H1 (cell line): Measurements from ENCODE around the gene CTSH. TPM values are rescaled to one million over a fixed set of nuclear protein-coding genes. Genes with fewer than 3 reads are reported as not detected.

ENCODE experiments used
- CTCF ChIA-PET: fragments of 300-600 bp; sonication (Branson Sonifier 250); formaldehyde crosslinking; loops from one replicate; lab custom pipeline; 2021; ENCODE audit not compliant: partially characterized antibody; lab: Charles Lee
- POLR2A ChIA-PET: fragments of 300-600 bp; sonication (Branson Sonifier 250); formaldehyde crosslinking; loops from one replicate; lab custom pipeline; 2021; ENCODE audit warnings: inconsistent platforms; ENCODE audit not compliant: partially characterized antibody; lab: Charles Lee
- DNase-seq, 2 experiments: peaks; one replicate each; pipeline versions ENCODE4 v3.0.0 to v3.0.0-alpha.2; 2010 to 2022; ENCODE audit warnings: low spot score in 2 of 2, low read depth in 1 of 2, mixed read lengths in 1 of 2
- FAIRE-seq: peaks from 2 replicates; lab custom pipeline; 2011; peaks lifted over from hg19 to GRCh38; lab: Jason Lieb, UNC
- H2AFZ ChIP-seq: 2 replicates; pipeline ENCODE4 v1.8.1; 2012; ENCODE audit warnings: low read length, inconsistent platforms
- H2AK5ac ChIP-seq: 2 replicates; pipeline ENCODE4 v1.6.1; 2013; ENCODE audit warnings: low read depth, low read length
- H2BK120ac ChIP-seq: replicated peaks from 2 replicates; pipeline ENCODE3; 2013; ENCODE audit warnings: low read depth, low read length, inconsistent platforms
- H2BK12ac ChIP-seq: 2 replicates; pipeline ENCODE4 v1.6.1; 2013; ENCODE audit warnings: low read depth, low read length
- H2BK15ac ChIP-seq: 2 replicates; pipeline ENCODE4 v1.6.1; 2013; ENCODE audit warnings: low read length
- H2BK20ac ChIP-seq: 2 replicates; pipeline ENCODE4 v1.6.1; 2013; ENCODE audit warnings: low read length
- H2BK5ac ChIP-seq: 2 replicates; pipeline ENCODE4 v1.6.1; 2013; ENCODE audit warnings: low read depth, low read length
- H3K14ac ChIP-seq: 2 replicates; pipeline ENCODE4 v1.6.1; 2013; ENCODE audit warnings: inconsistent platforms; ENCODE audit not compliant: insufficient read length
- H3K18ac ChIP-seq: 2 replicates; pipeline ENCODE4 v1.6.1; 2013; ENCODE audit warnings: low read length; ENCODE audit errors: extremely low read depth
- H3K23ac ChIP-seq: 2 replicates; pipeline ENCODE4 v1.6.1; 2013; ENCODE audit warnings: inconsistent platforms; ENCODE audit not compliant: insufficient read length
- H3K23me2 ChIP-seq: 2 replicates; pipeline ENCODE4 v1.6.1; 2013; ENCODE audit warnings: low read depth, low read length
- H3K27ac ChIP-seq: 2 replicates; pipeline ENCODE4 v1.6.1; 2011; ENCODE audit warnings: low read depth, low read length, inconsistent platforms
- H3K27me3 ChIP-seq, 4 experiments: replicated peaks in 1 of 4; 1 replicate in 1 of 4; 2 replicates in 3 of 4; pipeline versions ENCODE4 v1.6.1 to v1.8.1; 2011 to 2013; ENCODE audit warnings: low read length in 3 of 4, mild to moderate bottlenecking in 3 of 4, inconsistent platforms in 2 of 4, mixed read lengths in 2 of 4, moderate library complexity in 1 of 4; ENCODE audit not compliant: control insufficient read depth in 3 of 4, insufficient read depth in 3 of 4; ENCODE audit errors: extremely low read depth in 1 of 4
- H3K36me3 ChIP-seq, 4 experiments: 2 replicates each; pipeline versions ENCODE4 v1.6.1 to v1.8.1; 2011 to 2013; ENCODE audit warnings: mild to moderate bottlenecking in 4 of 4, low read length in 3 of 4, moderate library complexity in 2 of 4, control low read depth in 1 of 4, inconsistent platforms in 1 of 4; ENCODE audit not compliant: insufficient read depth in 4 of 4, control insufficient read depth in 2 of 4
- H3K4ac ChIP-seq: replicated peaks from 2 replicates; pipeline ENCODE3; 2013; ENCODE audit warnings: low read length, low read depth, mixed read lengths, inconsistent platforms; ENCODE audit not compliant: insufficient read length
- H3K4me1 ChIP-seq, 4 experiments: replicated peaks in 1 of 4; 1 replicate in 1 of 4; 2 replicates in 3 of 4; pipeline versions ENCODE4 v1.6.1 to v1.8.1; 2011 to 2013; ENCODE audit warnings: low read length in 3 of 4, inconsistent platforms in 2 of 4, mixed read lengths in 1 of 4; ENCODE audit not compliant: insufficient read depth in 4 of 4, control insufficient read depth in 3 of 4
- H3K4me2 ChIP-seq, 2 experiments: 2 replicates each; pipeline versions ENCODE4 v1.6.1 to v1.8.1; 2011 to 2013; ENCODE audit warnings: low read depth in 2 of 2, low read length in 2 of 2, control low read depth in 1 of 2, inconsistent platforms in 1 of 2, mild to moderate bottlenecking in 1 of 2; ENCODE audit not compliant: insufficient read depth in 1 of 2
- H3K4me3 ChIP-seq, 4 experiments: fragments of 200-600, 300-600 bp in 1 of 4; sonication (generic), shearing (Covaris generic), sonication (Bioruptor Twin) in 1 of 4; 2 replicates each; pipeline versions ENCODE4 v1.5.1 to v1.8.1; 2011 to 2016; ENCODE audit warnings: low read length in 4 of 4, low read depth in 3 of 4, control low read depth in 2 of 4, inconsistent platforms in 2 of 4, mild to moderate bottlenecking in 2 of 4, mixed read lengths in 1 of 4, moderate library complexity in 1 of 4; ENCODE audit not compliant: insufficient read depth in 2 of 4; ENCODE audit errors: extremely low read depth in 1 of 4
- H3K56ac ChIP-seq: replicated peaks from 2 replicates; pipeline ENCODE3; 2013; ENCODE audit warnings: low read depth, mild to moderate bottlenecking, mixed read lengths, low read length, inconsistent platforms; ENCODE audit not compliant: insufficient read length
- H3K79me1 ChIP-seq: 2 replicates; pipeline ENCODE4 v1.6.1; 2013; ENCODE audit warnings: low read depth, low read length, control low read depth
- H3K79me2 ChIP-seq, 2 experiments: 2 replicates each; pipeline versions ENCODE4 v1.6.1 to v1.8.1; 2012 to 2013; ENCODE audit warnings: low read length in 2 of 2, mild to moderate bottlenecking in 2 of 2, inconsistent platforms in 1 of 2; ENCODE audit not compliant: insufficient read depth in 2 of 2, control insufficient read depth in 1 of 2
- H3K9ac ChIP-seq, 4 experiments: replicated peaks in 1 of 4; 1 replicate in 1 of 4; 2 replicates in 3 of 4; pipeline versions ENCODE4 v1.6.1 to v1.8.1; 2011 to 2013; ENCODE audit warnings: low read depth in 3 of 4, low read length in 3 of 4, control low read depth in 2 of 4, mild to moderate bottlenecking in 2 of 4, moderate library complexity in 2 of 4, inconsistent platforms in 1 of 4; ENCODE audit errors: extremely low read depth in 1 of 4
- H3K9me3 ChIP-seq, 2 experiments: 2 replicates each; pipeline versions ENCODE4 v1.6.1 to v1.8.1; 2012 to 2013; ENCODE audit warnings: mild to moderate bottlenecking in 2 of 2, moderate library complexity in 2 of 2, control low read depth in 1 of 2, inconsistent platforms in 1 of 2, low read depth in 1 of 2, low read length in 1 of 2, mixed read lengths in 1 of 2; ENCODE audit not compliant: insufficient read depth in 2 of 2
- H4K20me1 ChIP-seq, 2 experiments: replicated peaks in 1 of 2; 2 replicates each; pipeline versions ENCODE3 to v1.8.1; 2011 to 2013; ENCODE audit warnings: inconsistent platforms in 2 of 2, low read length in 2 of 2, mild to moderate bottlenecking in 1 of 2; ENCODE audit not compliant: insufficient read depth in 2 of 2, control insufficient read depth in 1 of 2
- H4K5ac ChIP-seq: 2 replicates; pipeline ENCODE4 v1.6.1; 2013; ENCODE audit warnings: low read length, low read depth, mixed read lengths, inconsistent platforms; ENCODE audit not compliant: insufficient read length
- H4K8ac ChIP-seq: 2 replicates; pipeline ENCODE4 v1.8.0; 2013; ENCODE audit warnings: mild to moderate bottlenecking, moderate library complexity, low read length, inconsistent platforms; ENCODE audit not compliant: insufficient read depth; ENCODE audit errors: extremely low read depth
- H4K91ac ChIP-seq: replicated peaks from 2 replicates; pipeline ENCODE3; 2013; ENCODE audit warnings: low read length, mixed read lengths, inconsistent platforms; ENCODE audit not compliant: insufficient read length
- CHD1 ChIP-seq: IDR thresholded peaks from 2 replicates; pipeline ENCODE4 v1.6.1; 2012; ENCODE audit warnings: low read depth, low read length, improper control_type of control experiment
- KDM5A ChIP-seq: fragments of 200-600 bp; IDR thresholded peaks from 2 replicates; pipeline ENCODE4 v1.7.1; 2012; ENCODE audit warnings: mild to moderate bottlenecking, low read length, inconsistent platforms, mixed read lengths
- PHF8 ChIP-seq: fragments of 200-600 bp; sonication (generic); conservative IDR thresholded peaks from 2 replicates; pipeline ENCODE4 v1.7.1; 2012; ENCODE audit warnings: low read depth, mild to moderate bottlenecking, inconsistent platforms, low read length, moderate library complexity
- SAP30 ChIP-seq: fragments of 300-600 bp; sonication (generic); IDR thresholded peaks from 2 replicates; pipeline ENCODE4 v1.7.1; 2012; ENCODE audit warnings: low read length, moderate library complexity, mild to moderate bottlenecking, inconsistent platforms; ENCODE audit not compliant: insufficient read depth, insufficient replicate concordance
- SIN3A ChIP-seq, 2 experiments: IDR thresholded peaks in 1 of 2; conservative IDR thresholded peaks in 1 of 2; 2 replicates each; pipeline ENCODE4 v1.6.1; 2011 to 2012; ENCODE audit warnings: low read length in 2 of 2, improper control_type of control experiment in 1 of 2, low read depth in 1 of 2, mild to moderate bottlenecking in 1 of 2
- SP1 ChIP-seq: IDR thresholded peaks from 2 replicates; pipeline ENCODE4 v1.6.1; 2011; ENCODE audit warnings: low read depth, low read length
- TAF7 ChIP-seq: optimal IDR thresholded peaks from 2 replicates; pipeline ENCODE3; 2011; ENCODE audit warnings: low read depth, mild to moderate bottlenecking, inconsistent platforms, low read length, moderate library complexity, borderline replicate concordance
- WGBS, 2 experiments: shearing (Covaris generic) in 1 of 2; methylation state at CpG; one replicate each; pipeline versions ENCODE4 v1.1.6 to v1.1.7; 2013 to 2015; ENCODE audit warnings: low lambda C conversion rate in 2 of 2, mixed read lengths in 2 of 2, inconsistent platforms in 1 of 2, low coverage in 1 of 2, missing lambda C conversion rate in 1 of 2; ENCODE audit not compliant: insufficient replicate concordance in 2 of 2, insufficient coverage in 1 of 2, insufficient read length in 1 of 2; ENCODE audit errors: extremely low coverage in 1 of 2, missing lambda C conversion rate in 1 of 2; 5-methylcytosine and 5-hydroxymethylcytosine counted together
- polyA plus RNA-seq, 7 experiments: library from polyadenylated mRNA; depleted of rRNA in 3 of 7; stranded (reverse) in 5 of 7; unstranded in 2 of 7; fragments of >200 nt in 5 of 7; fragments of 200-250 nt in 2 of 7; gene quantifications; 1 replicate in 5 of 7; 2 replicates in 1 of 7; 4 replicates in 1 of 7; pipeline versions ENCODE4 v1.2.1 to v1.2.3, GENCODE V29; 2011 to 2013; ENCODE audit warnings: missing spikeins in 2 of 7, mixed read lengths in 2 of 7
- total RNA-seq: library from RNA; stranded (reverse); fragmentation: NEBNext Ultra II Directional; extraction: Animal tissue kit (Norgen Biotek cat#: 25700); gene quantifications from 2 replicates; pipeline ENCODE4 v1.2.1, GENCODE V29; 2021
- TF ChIP-seq, protein P1 (sequence below): IDR thresholded peaks from 2 replicates; pipeline ENCODE4 v1.6.1; 2012; ENCODE audit warnings: inconsistent platforms

The CTSH gene
- total and polyA plus RNA-seq, 2 of the 8 experiments (the other 6 are each of a cell fraction or from before 2014, with no cell fraction given), result 34.0 to 36.8 TPM

DNA sequence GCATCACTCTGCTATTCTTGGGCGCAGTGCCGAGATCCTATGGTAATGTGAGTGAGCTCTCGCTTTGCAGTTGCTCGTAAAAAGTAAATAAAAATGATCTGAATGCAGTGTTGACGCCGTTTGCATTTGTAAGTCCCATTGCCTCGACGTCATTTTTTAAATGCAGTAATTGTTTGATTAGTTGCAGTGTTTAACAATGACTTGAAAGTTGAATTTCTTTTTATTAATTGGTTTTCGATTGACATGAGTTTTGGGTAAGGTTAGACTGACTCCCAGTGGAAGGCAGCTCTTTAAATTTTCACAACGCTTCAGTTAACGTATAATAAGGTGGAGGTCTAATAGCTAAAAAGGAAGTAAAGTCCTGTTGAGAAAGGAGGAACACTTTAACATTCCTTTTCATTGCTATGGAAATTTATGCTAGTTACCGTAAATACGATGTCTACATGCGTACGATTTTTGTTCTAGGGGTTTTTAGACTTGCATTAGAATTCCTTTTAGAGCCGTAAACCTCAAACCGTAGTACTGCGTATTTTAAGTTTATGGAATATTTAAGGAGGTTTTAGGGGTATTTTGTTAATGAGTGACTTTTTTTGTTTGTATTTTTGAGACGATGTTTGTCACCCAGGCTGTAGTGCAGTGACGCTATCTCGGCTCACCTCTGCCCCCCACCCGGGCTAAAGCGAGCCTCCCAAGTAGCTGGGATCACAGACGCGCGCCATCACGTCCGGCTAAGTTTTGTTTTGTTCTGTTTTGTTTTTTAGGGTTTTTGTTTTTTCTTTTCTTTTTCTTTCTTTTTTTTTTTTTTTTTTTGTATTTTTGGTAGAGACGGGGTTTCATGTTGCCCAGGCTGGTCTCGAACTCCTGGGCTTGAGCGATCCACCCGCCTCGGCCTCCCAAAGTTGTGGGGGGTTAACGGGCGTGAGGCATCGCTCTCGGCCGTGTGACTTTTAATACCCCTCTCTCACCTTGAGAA lies 70.8 kb downstream of the CTSH start:
- Histone ChIP-seq H3K79me2 (peaks cover 52 to 60% of the 10 kb centered on the region in 2 experiments), H3K9ac (peak overlapping the region; percentile 55 to 100 (median 100)), H2BK5ac (peak overlapping the region; percentile 100), H2AK5ac (no peak overlapping the region), H3K4me1 (peaks cover 1 to 11% (median 7%) of the 10 kb centered on the region in 4 experiments; a peak in 3 of 7 replicates), H3K4ac (peak overlapping the region; percentile 96), H3K18ac (peak overlapping the region; percentile 72; the same call in 1 of the 2 replicates), H3K56ac (peak overlapping the region; percentile 69), H3K23ac (no peak overlapping the region), H3K14ac (no peak overlapping the region), H2AFZ (no peak overlapping the region), H3K9me3 (no peaks in the 10 kb centered on the region), H3K4me3 (peak overlapping the region; percentile 97 to 100 (median 99)), H4K8ac (peak overlapping the region; percentile 100; the same call in 1 of the 2 replicates), H4K91ac (peak overlapping the region; percentile 85), H3K27ac (peak overlapping the region; percentile 100), H3K4me2 (peak overlapping the region; percentile 66 to 68), H3K36me3 (no peaks in the 10 kb centered on the region), H4K5ac (peak overlapping the region; percentile 57), H3K79me1 (no peaks in the 10 kb centered on the region), H3K27me3 (no peaks in the 10 kb centered on the region), H2BK15ac (no peak overlapping the region), H4K20me1 (peaks cover 27 to 36% of the 10 kb centered on the region in 2 experiments), H3K23me2 (peaks cover 4% of the 10 kb centered on the region; the same call in 1 of the 2 replicates), H2BK20ac (no peak overlapping the region), H2BK120ac (no peak overlapping the region), H2BK12ac (no peak overlapping the region; the same call in 1 of the 2 replicates)
- ChIA-PET CTCF (interaction anchor here (0.6 to 4.2 kb wide), 11 partner anchors 11 to 1549 kb away, joined by 3 to 21 read pairs (median 5); partner anchors contain the start of gene ADAMTS7), POLR2A (interaction anchor here (0.6 to 5.4 kb wide), 24 partner anchors 7 to 1876 kb away, joined by 3 to 59 read pairs (median 6); partner anchors contain the start of genes ADAMTS7 and CTSH)
- DNase-seq, result no peak
- FAIRE-seq, result no peak
- WGBS, 2 experiments, result 1 to 100% methylated on average over 1 to 37 of the region's 38 CpGs
- TF ChIP-seq TAF7 (peak; percentile 2), SIN3A (conservative IDR thresholded peaks at IDR 0.05 in 1 of 2, IDR thresholded peaks at IDR 0.05 in 1 of 2; ENCODE audit: low read depth in 1 of 2, low read length in 2 of 2) (peak in 1 of 2 experiments; percentile 16; a peak in 1 of 4 replicates), KDM5A (0 out of 2 replicates have a peak, but pooled peaks have one; percentile 4), PHF8 (no peak), CHD1 (no peak; the same call in 1 of the 2 replicates), SP1 (peak; percentile 3; the same call in 1 of the 2 replicates), SAP30 (peak; percentile 56)
- TF ChIP-seq, protein P1, sequence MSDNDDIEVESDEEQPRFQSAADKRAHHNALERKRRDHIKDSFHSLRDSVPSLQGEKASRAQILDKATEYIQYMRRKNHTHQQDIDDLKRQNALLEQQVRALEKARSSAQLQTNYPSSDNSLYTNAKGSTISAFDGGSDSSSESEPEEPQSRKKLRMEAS, result no peak
